ENCODE measurements around the gene BCKDHA. TPM values are rescaled to one million over a fixed set of nuclear protein-coding genes. Genes with fewer than 3 reads are reported as not detected.

BCKDHA gene
- total RNA-seq, 1 experiment from 2014 or later, result 17.7 TPM

DNA sequence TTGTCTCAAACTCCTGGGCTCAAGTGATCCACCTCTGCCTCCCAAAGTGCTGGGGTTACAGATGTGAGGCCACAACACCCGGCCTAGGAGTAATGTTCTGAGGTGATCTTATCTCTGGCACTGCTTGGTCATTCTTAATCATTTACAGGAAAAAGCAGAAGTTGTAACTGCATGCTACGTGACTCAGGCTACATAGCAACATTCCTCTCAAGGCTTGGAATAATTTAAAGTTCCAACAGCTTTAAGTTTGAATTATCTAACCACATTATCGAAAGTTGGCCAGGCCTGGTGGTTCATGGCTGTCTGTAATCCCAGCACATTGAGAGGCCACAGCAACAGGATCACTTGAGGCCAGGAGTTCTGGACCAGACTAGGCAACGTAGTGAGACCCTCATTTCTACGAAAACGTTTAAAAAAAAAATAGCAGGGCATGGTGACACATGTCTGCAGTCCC is 29.7 kb upstream of the BCKDHA start:
- Histone ChIP-seq H3K4me1 (ENCODE audit: control insufficient read depth in 1 of 2, insufficient read depth in 2 of 2, low read length in 2 of 2) (peaks cover 8 to 45% of the 10 kb centered on the region in 2 experiments; a peak in 3 of 4 replicates), H3K27me3 (ENCODE audit: insufficient read depth, low read length) (no peaks in the 10 kb centered on the region), H3K79me2 (ENCODE audit: insufficient read depth, low read length) (peaks cover 12% of the 10 kb centered on the region; the same call in 1 of the 2 replicates), H3K9me3 (ENCODE audit: control insufficient read depth in 1 of 2, insufficient read depth in 1 of 2, low read depth in 1 of 2, low read length in 2 of 2) (no peaks in the 10 kb centered on the region), H3K4me2 (ENCODE audit: low read length) (peak overlapping the region; percentile 32), H3K27ac (ENCODE audit: low read depth, low read length) (no peak overlapping the region), H2AFZ (ENCODE audit: low read depth, low read length, poor library complexity, severe bottlenecking) (no peak overlapping the region), H3K4me3 (replicated peaks in 1 of 2; ENCODE audit: low read depth in 1 of 2, low read length in 2 of 2) (no peak overlapping the region), H3K36me3 (ENCODE audit: control insufficient read depth in 1 of 2, insufficient read depth in 2 of 2, low read length in 2 of 2) (no peaks in the 10 kb centered on the region), H4K20me1 (ENCODE audit: insufficient read depth) (no peaks in the 10 kb centered on the region), H3K9ac (ENCODE audit: low read length) (peak overlapping the region; percentile 27; the same call in 1 of the 2 replicates), H3K9me2 (ENCODE audit: insufficient read depth) (no peaks in the 10 kb centered on the region)
- POLR2A ChIA-PET, result no interaction called here
- no TSS peak for BruUV-seq (replicated peaks)
- intact Hi-C loops (cut with micrococcal nuclease), result no loop called here
- TF ChIP-seq SRF (IDR thresholded peaks at IDR 0.05; ENCODE audit: low read depth), result no peak
- no peak for TF ChIP-seq JUND (IDR thresholded peaks at IDR 0.05)
- TF ChIP-seq ELF1 (IDR thresholded peaks at IDR 0.05; ENCODE audit: borderline replicate concordance, low read depth), result no peak
- no peak for TF ChIP-seq CTCF (IDR thresholded peaks at IDR 0.05 in 2 of 3, conservative IDR thresholded peaks at IDR 0.05 in 1 of 3; ENCODE audit: borderline replicate concordance in 1 of 3, insufficient read depth in 1 of 3, low read depth in 2 of 3, low read length in 2 of 3)
- TF ChIP-seq, protein P1, sequence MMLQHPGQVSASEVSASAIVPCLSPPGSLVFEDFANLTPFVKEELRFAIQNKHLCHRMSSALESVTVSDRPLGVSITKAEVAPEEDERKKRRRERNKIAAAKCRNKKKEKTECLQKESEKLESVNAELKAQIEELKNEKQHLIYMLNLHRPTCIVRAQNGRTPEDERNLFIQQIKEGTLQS (IDR thresholded peaks at IDR 0.05), result no peak
- no peak for TF ChIP-seq REST (IDR thresholded peaks at IDR 0.05; ENCODE audit: low read depth)
- CTCF ChIA-PET, result interaction anchor here (0.6 kb wide), 1 partner anchor 469 kb away, joined by 3 read pairs; no protein-coding TSS in a partner anchor
- DNase-seq (ENCODE audit: low read depth, low spot score), result no peak
- ATAC-seq, result no peak
- RAD21 ChIA-PET (ENCODE audit: low non-redundant PET in 1 of 2, low total read pairs in 2 of 2, uncharacterized antibody in 2 of 2, unreplicated experiment in 2 of 2), result no interaction called here

Measured in HCT116 (cell line).